ENCODE results near the gene LHX4. TPM values are rescaled to one million over a fixed set of nuclear protein-coding genes. Genes with fewer than 3 reads are reported as not detected.
"Not testable (repeated sequence)": the region's sequence is repeated elsewhere in the genome, so short reads cannot be mapped to it uniquely, and the experiment has no call there.

Gene LHX4
- total RNA-seq, 2 donors from 2014 or later = 0.58 to 1.7 TPM

- DNase-seq = no peak
- intact Hi-C loops (cut with DNase I, micrococcal nuclease) = no loop called here
- ATAC-seq = no peak
Measured at GRCh38 chr1:180195401-180195800, 34.7 kb upstream of the LHX4 start.

GRCh38 chr1:180195916-180196315 is 34.1 kb upstream of the LHX4 start:
- intact Hi-C loops (cut with DNase I, micrococcal nuclease) = no loop called here
- no peak for DNase-seq
- ATAC-seq = no peak

DNA sequence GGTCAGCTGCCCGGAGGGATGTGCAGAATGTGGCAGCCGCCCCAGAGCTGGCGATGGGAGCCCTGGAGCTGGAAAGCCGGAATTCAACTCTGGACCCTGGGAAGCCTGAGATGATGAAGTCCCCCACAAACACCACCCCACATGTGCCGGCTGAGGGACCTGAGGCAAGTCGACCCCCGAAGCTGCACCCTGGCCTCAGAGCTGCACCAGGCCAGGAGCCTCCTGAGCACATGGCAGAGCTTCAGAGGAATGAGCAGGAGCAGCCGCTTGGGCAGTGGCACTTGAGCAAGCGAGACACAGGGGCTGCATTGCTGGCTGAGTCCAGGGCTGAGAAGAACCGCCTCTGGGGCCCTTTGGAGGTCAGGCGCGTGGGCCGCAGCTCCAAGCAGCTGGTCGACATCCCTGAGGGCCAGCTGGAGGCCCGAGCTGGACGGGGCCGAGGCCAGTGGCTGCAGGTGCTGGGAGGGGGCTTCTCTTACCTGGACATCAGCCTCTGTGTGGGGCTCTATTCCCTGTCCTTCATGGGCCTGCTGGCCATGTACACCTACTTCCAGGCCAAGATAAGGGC is 33.5 kb upstream of the LHX4 start:
- intact Hi-C loops (cut with DNase I, micrococcal nuclease) = no loop called here
- no peak for ATAC-seq
- DNase-seq = no peak

DNA sequence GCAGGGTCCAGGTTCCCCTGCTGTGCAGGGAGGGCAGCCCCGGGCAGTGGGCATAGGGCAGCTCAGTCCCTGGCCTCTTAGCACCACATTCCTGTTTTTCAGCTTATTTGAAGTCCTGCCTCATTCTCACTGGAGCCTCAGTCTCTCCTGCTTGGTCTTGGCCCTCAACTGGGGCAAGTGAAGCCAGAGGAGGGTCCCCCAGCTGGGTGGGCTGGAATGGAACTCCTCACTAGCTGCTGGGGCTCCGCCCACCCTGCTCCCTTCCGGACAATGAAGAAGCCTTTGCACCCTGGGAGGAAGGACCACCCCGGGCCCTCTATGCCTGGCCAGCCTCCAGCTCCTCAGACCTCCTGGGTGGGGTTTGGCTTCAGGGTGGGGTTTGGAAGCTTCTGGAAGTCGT is 32.8 kb upstream of the LHX4 start:
- intact Hi-C loops (cut with DNase I, micrococcal nuclease) = no loop called here
- no peak for DNase-seq
- no peak for ATAC-seq

DNA sequence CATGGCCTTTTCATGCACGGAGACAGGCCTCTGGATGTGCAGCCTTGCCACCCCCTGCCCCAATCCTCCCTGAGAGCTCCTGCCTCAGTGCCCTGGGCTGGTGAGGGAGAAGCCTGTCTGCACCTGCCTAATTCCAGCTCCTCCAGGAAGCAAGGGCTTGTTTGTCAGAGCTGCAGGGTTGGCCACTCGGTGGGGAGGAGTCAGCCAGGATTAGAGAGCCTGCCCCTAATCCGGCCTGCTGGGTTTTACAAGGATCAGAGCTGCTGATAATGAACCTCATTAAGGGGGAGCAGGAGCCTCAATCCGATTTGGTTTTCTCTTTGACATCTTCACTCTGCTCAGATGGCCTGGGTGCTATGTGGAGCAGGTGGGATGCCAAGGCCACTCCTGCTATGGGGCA is 31.9 kb upstream of the LHX4 start:
- DNase-seq = no peak
- intact Hi-C loops (cut with DNase I, micrococcal nuclease) = no loop called here
- no peak for ATAC-seq

DNA sequence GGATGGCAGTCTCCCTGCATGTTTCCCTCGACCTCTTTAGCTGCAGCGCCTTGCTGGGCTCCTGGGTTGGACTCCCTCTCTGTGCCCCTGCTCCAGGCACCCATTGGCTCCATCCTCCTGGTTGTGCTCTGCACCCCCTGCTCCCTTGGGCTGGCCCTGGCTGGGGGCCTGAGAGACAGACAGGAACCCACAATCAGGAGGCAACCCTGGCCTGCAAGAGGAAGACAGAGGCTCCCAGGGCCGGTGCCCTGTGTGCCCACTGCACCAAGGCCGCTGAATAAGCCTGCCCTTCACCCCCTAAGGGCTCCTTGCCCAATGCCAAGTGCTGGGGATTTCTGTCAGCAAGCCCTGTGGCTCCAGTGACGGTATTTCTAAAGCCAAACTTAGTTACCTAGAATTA is 31.5 kb upstream of the LHX4 start:
- no peak for ATAC-seq
- intact Hi-C loops (cut with DNase I, micrococcal nuclease) = no loop called here
- DNase-seq = no peak

DNA sequence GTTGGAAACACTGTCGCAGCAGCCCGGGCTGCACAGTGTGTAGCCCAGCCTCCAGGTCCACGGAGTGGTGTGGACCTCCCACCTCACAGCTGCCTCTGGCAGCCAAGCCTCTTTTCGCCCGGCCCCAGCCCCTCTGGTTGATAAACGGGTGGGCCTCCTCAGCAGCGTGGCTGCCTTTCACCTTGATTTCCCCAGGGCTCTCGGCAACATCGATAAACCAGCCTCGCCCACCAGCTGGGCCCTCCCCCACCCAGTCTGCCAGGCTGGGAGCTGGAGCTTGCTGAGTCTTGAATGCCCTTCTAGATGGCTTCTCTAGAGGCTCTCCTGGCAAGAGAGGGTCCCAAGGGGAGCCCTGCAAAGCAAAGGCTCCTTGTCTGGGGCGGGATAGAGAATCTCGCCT is 31.0 kb upstream of the LHX4 start:
- intact Hi-C loops (cut with DNase I, micrococcal nuclease) = no loop called here
- ATAC-seq (no peak), DNase-seq (no peak)

DNA sequence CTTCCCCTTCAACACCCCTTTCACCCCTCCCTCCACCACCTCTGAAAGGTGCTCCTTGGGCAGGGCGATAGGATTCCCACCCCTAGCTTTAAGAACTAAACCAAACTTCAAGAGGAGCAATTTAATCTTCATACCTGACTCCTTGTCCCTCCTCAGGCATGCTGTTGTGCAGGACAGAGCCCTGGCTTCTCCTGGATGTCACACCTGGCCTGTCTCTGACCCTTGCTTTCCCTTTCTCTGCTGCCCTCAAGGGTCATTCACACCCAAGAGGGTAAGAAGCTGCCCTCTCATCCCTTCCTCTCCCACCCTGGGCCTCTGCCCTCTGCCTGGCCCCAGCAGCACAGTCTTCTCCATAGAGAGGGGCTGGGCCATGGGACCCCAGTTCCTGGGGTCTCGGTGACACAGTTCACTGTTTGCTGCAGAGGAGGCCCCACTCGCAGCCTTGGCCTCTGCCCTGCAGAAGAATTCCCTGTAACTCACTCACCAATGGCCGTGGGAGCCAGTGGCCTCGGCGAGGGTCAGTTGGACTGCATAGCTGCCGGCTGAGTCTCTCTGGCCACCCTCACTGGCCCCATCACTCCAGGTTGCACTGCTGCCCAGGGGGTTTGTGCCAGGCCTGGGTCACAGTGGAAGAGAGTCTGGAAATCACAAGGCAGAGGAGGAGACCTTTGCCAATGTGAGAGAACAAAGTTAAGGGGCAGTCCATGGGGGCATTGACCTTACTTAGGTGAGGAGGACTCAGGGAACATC is 28.4 kb upstream of the LHX4 start:
- ATAC-seq = peak; percentile 3
- no peak for DNase-seq
- intact Hi-C loops (cut with DNase I, micrococcal nuclease) = no loop called here

DNA sequence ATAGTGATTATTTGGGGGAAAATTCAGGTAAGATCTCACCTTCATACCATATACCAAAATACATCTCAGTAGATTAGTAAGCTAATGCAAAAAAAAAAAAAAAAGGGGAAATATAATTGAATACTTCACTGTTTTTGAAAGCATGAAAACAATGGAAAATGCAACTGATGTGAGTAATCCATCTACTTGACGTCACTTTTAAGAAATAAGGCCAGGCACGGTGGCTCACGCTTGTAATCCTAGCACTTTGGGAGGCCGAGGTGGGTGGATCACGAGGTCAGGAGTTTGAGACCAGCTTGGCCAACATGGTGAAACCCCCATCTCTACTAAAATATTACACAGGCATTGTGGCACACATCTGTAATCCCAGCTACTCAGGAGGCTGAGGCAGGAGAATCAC is 27.5 kb upstream of the LHX4 start:
- ATAC-seq; DNase-seq; intact Hi-C loops (cut with DNase I, micrococcal nuclease): not testable (repeated sequence)

DNA sequence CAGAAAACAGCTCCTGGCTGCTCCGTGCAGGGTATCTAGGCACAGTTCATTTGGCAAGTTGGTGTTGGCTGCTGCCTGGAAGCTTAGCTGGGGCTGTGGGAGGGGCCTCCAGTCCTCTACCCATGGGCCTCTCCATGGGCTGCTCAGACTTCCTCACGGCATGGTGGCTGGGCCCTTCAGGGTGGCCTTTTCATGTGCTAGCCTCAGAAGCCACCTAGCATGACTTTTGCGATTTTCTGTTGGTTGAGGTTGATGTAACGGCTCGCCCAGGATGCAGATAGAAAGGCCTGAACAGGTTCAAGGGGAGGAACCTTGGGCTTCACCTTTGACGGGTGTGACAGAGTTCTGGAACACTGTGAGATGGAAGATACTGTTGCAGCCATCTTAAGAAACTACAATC is 25.8 kb upstream of the LHX4 start:
- intact Hi-C loops (cut with DNase I, micrococcal nuclease) = no loop called here
- ATAC-seq (no peak), DNase-seq (no peak)

DNA sequence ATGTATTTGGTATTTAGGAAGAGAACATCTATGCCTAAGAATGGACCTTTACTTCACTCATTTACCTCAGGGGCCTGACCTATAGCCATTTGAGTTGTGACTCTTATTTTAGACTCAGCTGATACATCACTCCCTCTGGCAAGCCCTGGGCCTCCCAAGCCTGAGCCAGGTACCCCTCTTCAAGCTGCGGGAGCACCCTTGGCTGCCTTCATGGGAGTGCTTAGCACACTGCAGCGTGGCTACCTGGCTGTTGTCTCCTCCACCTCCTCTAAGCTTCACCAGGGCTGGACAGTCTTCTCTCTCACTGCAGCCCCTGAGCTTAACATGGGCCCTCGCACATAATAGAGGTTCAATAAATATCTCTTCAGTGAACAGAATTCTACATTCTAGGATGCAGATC is 23.5 kb upstream of the LHX4 start:
- DNase-seq (no peak), ATAC-seq (no peak)
- intact Hi-C loops (cut with DNase I, micrococcal nuclease) = no loop called here

DNA sequence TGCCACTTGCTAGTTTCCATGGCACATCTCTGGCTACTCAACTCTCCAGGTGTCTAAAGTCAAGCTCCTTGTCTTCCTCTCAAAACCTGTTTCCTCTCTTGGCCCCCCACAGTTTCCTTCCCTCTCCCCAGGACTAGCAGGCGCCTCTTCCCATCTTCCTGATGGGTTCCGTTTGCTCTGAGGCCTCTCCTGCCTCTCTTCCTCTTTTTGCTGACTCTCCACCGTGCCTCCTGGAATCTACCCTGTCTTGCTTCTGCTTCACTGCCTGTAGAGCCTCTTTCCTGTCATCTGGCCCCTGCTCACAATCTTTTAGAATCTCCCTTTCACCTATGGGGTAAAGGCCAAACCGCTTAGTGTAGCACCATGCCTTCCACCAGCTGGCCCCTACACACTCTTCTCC is 21.8 kb upstream of the LHX4 start:
- ATAC-seq (no peak), DNase-seq (no peak)
- intact Hi-C loops (cut with DNase I, micrococcal nuclease) = no loop called here

- intact Hi-C loops (cut with DNase I, micrococcal nuclease) = no loop called here
- DNase-seq (no peak), ATAC-seq (no peak)
Measured at GRCh38 chr1:180210008-180210620, 19.9 kb upstream of the LHX4 start.

- intact Hi-C loops (cut with DNase I, micrococcal nuclease) = no loop called here
- DNase-seq (no peak), ATAC-seq (no peak)
Measured at GRCh38 chr1:180211156-180211859, 18.8 kb upstream of the LHX4 start.

GRCh38 chr1:180211860-180212229 is 18.2 kb upstream of the LHX4 start:
- ATAC-seq (no peak), DNase-seq (no peak)
- intact Hi-C loops (cut with DNase I, micrococcal nuclease) = no loop called here

- DNase-seq (no peak), ATAC-seq (no peak)
- intact Hi-C loops (cut with DNase I, micrococcal nuclease) = no loop called here
Measured at GRCh38 chr1:180213401-180214170, 16.5 kb upstream of the LHX4 start.

DNA sequence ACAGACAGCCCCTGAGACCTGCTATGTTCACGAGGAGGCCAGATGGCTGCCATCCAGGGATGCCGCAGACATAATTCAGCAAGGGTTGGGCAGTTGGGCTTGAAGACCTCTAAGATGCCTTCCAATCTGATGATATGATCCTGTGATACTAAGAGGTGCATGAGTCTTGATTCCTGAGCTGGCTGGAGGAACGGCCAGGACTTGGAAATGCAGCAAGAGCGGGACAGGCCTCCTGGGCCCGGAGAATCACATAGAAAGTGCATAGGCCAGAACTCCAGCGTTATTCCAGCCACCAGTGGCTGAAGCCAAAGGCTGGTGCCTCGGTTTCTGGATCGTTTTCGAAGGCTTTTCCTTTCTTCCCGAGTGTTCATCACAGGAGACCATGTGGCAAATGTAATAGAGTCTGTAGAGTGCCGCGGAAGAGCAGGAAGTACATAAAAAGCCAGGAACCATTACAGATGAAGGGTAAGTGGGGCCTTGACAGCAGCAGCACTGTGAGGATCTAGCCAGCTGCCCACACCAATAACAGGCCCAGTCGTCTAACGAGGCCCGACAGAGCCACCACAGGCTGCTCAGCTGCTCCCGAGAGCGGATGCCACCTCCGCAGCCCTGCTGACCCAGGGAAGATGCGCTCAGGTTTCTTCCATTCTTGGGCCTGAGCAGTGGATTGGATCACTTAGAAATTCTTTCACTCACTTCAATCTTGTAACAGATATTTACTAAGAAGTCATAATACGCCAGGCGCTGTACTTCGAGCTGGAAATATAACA is 14.0 kb upstream of the LHX4 start:
- no peak for ATAC-seq
- intact Hi-C loops (cut with DNase I, micrococcal nuclease) = no loop called here
- DNase-seq = peak in 1 of 2 donors; percentile 5

GRCh38 chr1:180217006-180217405 is 13.1 kb upstream of the LHX4 start:
- DNase-seq = peak in 1 of 2 donors; percentile 5
- intact Hi-C loops (cut with DNase I, micrococcal nuclease) = no loop called here
- ATAC-seq = no peak

All from left colon (tissue), 2 donors.